HG03354 (cell line): Measurements from ENCODE around the gene TUFM.
A peak's percentile ranks its signal among the peaks of the same experiment; 100 is the strongest.
"Not testable (repeated sequence)": the region's sequence is repeated elsewhere in the genome, so short reads cannot be mapped to it uniquely, and the experiment has no call there.

Experiments used
- ATAC-seq: cut with Tn5 transposase; IDR thresholded peaks from one replicate; pipeline ENCODE4 v1.9.1; 2021; ENCODE audit warnings: mild to moderate bottlenecking; ENCODE audit not compliant: unreplicated experiment, poor library complexity, severe bottlenecking

The TUFM gene

GRCh38 chr16:28846080-28846932, at the start of gene TUFM:
TSS of gene TUFM (minus strand) at chr16:28846348. CDS start at chr16:28846269, 79 bp downstream.
- peak; percentile 91 for ATAC-seq

GRCh38 chr16:28895609-28896008, 49.5 kb upstream of the TUFM start:
- ATAC-seq = no peak

GRCh38 chr16:28893291-28893690, 47.1 kb upstream of the TUFM start:
- no peak for ATAC-seq

GRCh38 chr16:28891964-28892890, 46.1 kb upstream of the TUFM start:
- ATAC-seq = no peak

- not testable (repeated sequence) for ATAC-seq
These were observed 44.2 kb upstream of the TUFM start for GRCh38 chr16:28890355-28890754.

GRCh38 chr16:28886945-28887344, 40.8 kb upstream of the TUFM start:
- ATAC-seq = no peak

GRCh38 chr16:28884045-28884444, 37.9 kb upstream of the TUFM start:
- ATAC-seq = no peak

- ATAC-seq = no peak
These were observed 37.3 kb upstream of the TUFM start for GRCh38 chr16:28883221-28883996.

- ATAC-seq = no peak
These were observed 36.5 kb upstream of the TUFM start for GRCh38 chr16:28882551-28883160.

GRCh38 chr16:28881565-28881964, 35.4 kb upstream of the TUFM start:
- ATAC-seq = not testable (repeated sequence)

GRCh38 chr16:28880955-28881354, 34.8 kb upstream of the TUFM start:
- ATAC-seq = no peak

- no peak for ATAC-seq
These were observed 34.4 kb upstream of the TUFM start for GRCh38 chr16:28880589-28880915.

- peak; percentile 86 for ATAC-seq
These were observed 33.9 kb upstream of the TUFM start for GRCh38 chr16:28879841-28880588.

- peak; percentile 46 for ATAC-seq
These were observed 33.2 kb upstream of the TUFM start for GRCh38 chr16:28879261-28879840.

GRCh38 chr16:28878083-28878926, 32.2 kb upstream of the TUFM start, which contains the start of gene ATP2A1:
TSS of gene ATP2A1 (plus strand) at chr16:28878488. CDS start at chr16:28878672, 184 bp downstream.
- ATAC-seq = no peak

- no peak for ATAC-seq
These were observed 31.5 kb upstream of the TUFM start for GRCh38 chr16:28877655-28878000.

GRCh38 chr16:28876973-28877654, 31.0 kb upstream of the TUFM start:
- no peak for ATAC-seq
